GM20000 (cell line): ENCODE data around the gene C2orf92.
"Not testable (repeated sequence)": the region's sequence is repeated elsewhere in the genome, so short reads cannot be mapped to it uniquely, and the experiment has no call there.

ENCODE experiments used
- DNase-seq: peaks from one replicate; pipeline ENCODE4 v3.0.0; 2012; ENCODE audit warnings: low spot score
- TF ChIP-seq, protein P1 (sequence below): IDR thresholded peaks from 2 replicates; pipeline ENCODE4 v1.5.1; 2012; ENCODE audit warnings: mild to moderate bottlenecking, control low read depth; ENCODE audit errors: extremely low read depth, missing control alignments

C2orf92 gene

DNA sequence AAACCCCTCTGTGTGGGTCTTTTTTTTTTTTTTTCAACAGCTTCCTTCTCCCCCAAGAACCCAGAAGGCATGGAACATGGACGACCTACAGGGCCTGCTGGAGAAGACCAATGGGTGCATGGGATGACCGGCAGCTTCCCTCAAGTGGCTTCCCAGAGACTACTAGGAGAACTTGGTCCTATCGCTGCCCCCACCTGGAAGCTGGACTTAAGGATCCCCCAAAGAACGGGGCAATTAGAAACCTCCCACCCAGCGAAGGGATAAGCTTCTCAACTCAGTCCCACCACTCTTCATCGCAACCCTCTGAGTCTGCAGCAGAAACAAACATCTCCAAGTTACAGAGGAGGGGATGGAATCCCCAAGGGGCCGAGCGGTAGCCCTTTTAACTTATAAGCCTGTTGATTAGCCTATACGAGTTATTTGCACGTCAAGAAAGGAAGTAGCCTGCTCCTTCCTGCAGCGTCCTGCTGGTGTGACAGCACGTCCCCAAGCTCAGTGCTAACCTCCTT lies 7.1 kb upstream of the C2orf92 start:
- TF ChIP-seq, protein P1, sequence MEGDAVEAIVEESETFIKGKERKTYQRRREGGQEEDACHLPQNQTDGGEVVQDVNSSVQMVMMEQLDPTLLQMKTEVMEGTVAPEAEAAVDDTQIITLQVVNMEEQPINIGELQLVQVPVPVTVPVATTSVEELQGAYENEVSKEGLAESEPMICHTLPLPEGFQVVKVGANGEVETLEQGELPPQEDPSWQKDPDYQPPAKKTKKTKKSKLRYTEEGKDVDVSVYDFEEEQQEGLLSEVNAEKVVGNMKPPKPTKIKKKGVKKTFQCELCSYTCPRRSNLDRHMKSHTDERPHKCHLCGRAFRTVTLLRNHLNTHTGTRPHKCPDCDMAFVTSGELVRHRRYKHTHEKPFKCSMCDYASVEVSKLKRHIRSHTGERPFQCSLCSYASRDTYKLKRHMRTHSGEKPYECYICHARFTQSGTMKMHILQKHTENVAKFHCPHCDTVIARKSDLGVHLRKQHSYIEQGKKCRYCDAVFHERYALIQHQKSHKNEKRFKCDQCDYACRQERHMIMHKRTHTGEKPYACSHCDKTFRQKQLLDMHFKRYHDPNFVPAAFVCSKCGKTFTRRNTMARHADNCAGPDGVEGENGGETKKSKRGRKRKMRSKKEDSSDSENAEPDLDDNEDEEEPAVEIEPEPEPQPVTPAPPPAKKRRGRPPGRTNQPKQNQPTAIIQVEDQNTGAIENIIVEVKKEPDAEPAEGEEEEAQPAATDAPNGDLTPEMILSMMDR: no peak
- DNase-seq: no peak

DNA sequence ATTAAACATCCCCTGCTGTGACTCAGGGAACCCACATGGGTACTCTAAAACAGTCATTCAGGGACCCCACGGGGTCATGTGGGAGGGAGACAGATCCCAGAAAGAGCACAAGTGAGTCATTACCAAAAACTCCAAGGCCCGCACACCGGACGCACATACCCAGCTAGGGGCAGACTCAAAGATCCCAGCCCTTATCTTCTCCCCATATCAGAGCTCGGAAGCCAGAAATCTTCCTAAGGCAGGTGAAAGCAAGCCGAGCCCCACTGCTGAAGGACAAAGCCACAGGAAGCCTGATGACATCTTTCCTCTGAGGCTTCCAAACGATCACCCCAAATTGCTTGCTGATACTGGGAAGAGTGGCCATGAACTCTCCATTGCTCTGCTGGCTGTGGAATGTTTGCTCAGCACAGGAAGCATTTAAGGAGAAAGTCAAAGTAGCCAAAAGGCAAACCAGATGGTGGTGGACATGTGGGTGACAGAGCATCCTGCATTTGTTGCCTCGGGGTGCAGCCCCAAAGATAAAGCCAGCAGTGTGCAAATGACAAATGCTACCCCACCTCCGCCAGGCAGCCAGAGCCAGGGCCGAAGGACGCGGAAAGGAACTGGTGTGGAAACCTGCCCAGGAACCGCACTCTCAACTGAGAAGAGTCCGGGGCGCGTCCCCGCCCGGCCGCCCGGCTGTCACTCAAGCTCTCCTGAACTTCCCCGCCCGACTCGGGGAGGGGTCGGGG lies 6.5 kb upstream of the C2orf92 start:
- TF ChIP-seq, protein P1: no peak
- DNase-seq: peak; percentile 85

DNA sequence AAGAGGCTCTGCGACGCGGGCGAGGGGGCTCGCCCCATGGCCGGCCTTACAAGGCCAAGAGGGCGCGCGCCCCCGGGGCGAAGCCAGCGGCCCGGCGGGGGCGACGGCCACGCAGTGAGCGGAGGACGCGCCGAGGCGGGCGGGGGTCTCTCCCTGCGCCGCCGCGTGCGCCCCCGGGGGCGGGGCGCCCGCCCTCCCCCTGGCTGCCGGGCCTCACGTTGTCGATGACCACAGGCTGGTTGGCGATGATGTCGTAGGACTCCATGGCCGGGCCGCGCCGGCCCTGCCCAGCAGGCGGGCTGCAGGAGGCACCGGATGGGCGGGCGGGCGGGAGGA lies 5.9 kb upstream of the C2orf92 start:
- TF ChIP-seq, protein P1: no peak
- no peak for DNase-seq

DNA sequence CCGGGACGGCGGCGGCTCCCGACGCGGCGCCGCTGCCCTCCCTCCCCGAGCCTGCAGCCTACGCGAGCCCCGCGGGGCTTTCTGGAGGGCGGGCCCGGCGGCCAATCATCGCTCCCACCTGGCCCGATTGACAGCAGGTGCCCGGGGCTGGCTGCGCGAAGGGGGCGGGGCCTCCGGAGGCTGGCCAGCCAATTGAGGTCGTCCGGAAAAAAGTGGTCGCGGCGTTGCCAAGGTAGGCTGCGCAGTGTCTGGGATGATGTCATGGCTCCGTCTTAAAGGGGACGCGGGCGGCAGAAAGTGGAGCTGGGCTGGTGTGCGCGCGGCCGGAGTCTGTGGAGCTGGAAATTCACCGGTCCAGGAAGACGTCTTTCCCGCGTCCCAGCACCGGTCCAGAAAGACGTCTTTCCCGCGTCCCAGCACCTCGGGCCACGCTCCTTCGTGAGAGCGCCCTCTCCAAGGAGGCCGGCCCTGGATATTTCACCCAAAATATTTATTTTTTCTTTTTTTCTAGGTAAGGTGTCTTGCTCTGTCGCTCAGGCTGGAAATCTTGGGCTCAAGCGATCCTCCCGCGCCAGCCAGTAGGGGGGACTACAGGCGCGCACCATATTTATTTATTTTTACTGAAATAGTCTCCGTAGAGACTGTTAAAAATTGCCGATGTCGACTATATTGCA lies 5.4 kb upstream of the C2orf92 start, which contains the start of gene ACTR1B:
ACTR1B (minus strand) TSS at position 83 of the 674 bp plus-strand sequence. CDS start 154 bp downstream, outside the sequence.
- TF ChIP-seq, protein P1: peak; percentile 43
- DNase-seq: peak; percentile 99

DNA sequence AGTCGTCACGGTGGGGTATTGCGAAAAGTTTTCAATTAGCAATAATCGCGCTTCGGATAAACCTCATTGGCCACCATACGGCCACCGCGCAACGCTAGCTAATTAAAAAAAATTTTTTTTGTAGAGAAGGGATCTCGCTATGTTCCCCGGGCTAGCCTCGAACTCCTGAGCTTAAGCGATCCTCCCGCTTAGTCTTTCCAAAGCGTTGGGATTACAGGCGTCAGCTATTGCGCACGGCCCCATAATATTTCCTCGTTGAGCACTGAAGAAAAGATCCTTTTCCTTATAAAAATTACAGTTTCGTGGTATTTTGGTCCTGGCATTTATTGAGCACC lies 4.9 kb upstream of the C2orf92 start:
- TF ChIP-seq, protein P1: no peak
- DNase-seq: no peak

DNA sequence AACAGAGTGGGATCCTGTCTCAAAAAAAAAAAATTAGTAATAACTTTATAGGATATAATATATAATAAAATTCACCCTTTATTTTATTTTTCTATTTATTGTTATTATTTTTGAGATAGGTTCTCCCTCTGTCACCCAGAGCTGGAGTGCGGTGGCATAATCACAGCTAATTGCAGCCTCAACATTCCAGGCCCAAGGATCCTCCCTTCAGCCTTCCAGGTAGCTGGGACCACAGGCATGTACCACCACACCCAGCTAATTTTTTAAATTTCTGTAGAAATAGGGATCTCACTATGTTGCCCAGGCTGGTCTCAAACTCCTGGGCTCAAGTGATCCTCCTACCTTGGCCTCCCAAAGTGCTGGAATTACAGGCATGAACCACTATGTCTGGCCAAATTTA lies 958 bp downstream of the C2orf92 start:
- TF ChIP-seq, protein P1: no peak
- no peak for DNase-seq

DNA sequence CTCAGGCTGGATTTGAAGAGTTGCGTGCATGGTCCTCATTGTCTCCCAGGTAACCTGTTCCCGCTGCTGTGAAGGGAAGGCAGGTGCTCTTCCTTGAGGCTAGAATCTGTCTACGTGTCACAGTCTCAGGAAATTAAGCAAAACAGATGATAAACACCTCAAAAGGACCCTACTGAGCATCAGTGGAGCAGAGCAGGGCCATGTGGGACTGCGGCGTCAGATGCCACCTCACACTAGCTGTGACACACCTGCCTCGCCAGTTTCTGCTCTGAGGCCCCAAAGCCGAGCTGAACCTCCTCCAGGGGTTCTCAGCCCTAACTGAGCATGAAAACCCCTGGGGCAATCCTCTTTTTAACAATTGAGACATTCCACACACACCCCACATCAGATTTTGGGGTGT lies 2.0 kb downstream of the C2orf92 start:
- TF ChIP-seq, protein P1: no peak
- DNase-seq: no peak

DNA sequence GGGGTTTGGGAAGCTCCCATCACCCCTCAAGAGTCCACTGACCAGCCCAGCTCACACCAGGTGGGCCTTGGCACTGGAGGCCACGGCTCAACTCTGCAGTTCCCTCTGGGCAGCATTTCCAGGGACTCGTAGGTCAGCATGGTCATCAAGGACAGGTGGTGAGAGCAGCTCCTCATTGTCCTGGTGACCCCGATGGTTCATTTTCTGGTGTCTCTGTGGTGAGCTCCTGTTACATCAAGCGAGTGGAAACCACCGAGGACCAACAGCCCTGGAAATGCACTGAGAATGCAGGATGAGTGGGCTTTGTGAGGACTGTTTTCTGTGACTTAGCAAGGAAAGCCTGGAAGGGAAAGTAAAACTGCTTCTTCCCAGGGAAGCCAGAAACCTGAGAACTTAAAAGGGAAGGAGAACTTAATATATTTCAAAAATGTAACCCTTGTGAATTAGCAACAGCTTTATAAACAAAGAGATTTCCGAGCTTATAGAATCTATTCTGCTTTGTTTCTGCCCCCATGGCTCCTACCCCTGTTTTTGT lies 3.2 kb downstream of the C2orf92 start:
- DNase-seq: not testable (repeated sequence)
